ENCODE data around the gene GSTO2.

The GSTO2 gene

DNA sequence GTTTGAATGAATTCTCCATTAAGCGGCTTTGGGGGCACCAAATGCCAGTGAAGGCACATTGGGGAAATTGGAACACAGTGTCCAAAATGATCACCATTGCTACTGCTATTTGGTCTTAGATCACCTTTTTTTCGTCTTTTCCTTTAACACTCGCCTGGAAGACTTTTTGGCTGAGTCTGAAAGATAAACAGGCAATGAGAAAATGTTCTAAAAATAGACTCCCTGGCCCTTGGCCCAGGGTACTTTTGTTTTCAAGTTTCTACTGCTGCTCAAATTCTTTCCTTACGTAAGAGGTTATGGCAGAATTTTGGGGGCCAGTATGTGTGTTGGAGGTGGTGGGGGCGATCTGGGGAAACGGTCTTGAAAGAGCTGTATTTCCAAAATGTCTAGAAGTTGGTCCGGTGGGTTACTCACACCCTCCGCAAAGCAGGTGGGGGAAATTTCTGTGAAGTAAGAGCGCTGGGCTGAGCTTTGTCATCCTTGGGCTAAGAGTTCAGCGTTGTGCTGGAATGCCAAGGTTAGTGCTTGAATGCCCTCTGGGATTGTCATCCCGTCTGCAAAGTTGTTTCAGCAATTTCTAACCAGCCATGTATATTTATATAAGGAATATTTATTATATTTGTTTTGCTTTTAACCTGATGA is 70.6 kb downstream of the GSTO2 start:
- TF ChIP-seq, protein P1, sequence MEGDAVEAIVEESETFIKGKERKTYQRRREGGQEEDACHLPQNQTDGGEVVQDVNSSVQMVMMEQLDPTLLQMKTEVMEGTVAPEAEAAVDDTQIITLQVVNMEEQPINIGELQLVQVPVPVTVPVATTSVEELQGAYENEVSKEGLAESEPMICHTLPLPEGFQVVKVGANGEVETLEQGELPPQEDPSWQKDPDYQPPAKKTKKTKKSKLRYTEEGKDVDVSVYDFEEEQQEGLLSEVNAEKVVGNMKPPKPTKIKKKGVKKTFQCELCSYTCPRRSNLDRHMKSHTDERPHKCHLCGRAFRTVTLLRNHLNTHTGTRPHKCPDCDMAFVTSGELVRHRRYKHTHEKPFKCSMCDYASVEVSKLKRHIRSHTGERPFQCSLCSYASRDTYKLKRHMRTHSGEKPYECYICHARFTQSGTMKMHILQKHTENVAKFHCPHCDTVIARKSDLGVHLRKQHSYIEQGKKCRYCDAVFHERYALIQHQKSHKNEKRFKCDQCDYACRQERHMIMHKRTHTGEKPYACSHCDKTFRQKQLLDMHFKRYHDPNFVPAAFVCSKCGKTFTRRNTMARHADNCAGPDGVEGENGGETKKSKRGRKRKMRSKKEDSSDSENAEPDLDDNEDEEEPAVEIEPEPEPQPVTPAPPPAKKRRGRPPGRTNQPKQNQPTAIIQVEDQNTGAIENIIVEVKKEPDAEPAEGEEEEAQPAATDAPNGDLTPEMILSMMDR (IDR thresholded peaks at IDR 0.05), result no peak

DNA sequence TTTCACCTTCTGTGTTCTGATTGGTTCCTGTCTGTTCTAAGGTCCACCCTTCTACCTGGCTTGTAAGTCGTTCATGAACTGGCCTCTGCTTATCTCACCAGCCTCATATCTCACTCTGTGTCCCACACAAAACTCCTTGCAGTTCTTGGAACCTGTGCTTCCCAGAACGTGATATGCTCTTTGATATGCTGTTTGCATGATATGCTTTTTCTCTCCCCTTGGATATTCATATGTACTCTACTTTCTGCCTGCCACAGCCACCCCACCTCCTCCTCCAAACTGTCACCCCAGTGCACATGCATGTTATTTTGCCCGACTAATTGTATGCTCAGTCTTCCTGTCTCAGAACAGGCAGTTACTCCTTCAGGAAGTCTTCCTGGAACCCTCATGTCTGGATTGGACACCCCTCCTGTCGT is 71.1 kb downstream of the GSTO2 start:
- TF ChIP-seq, protein P1 (IDR thresholded peaks at IDR 0.05), result no peak

DNA sequence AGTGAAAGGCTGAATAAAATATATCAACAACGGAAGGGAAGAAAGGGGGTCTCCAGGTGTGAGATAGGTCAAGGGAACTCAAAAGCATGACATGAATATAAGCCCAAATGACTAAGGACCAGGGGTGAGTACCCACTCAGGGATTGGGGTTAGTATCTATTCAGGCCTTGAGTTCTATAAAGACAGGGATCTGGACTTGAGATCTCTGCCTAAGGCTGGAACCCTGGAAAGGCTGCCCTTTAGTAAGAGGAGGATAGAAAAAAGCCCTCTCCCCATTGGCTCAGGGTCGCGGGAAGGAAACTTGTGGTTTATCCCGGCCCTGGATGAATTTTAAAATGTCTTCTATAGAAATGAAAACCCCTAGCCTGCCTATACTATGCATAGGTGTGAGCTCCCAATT is 71.7 kb downstream of the GSTO2 start:
- TF ChIP-seq, protein P1 (IDR thresholded peaks at IDR 0.05), result no peak

- TF ChIP-seq, protein P1 (IDR thresholded peaks at IDR 0.05), result no peak
These were observed 74.0 kb downstream of the GSTO2 start for GRCh38 chr10:104342941-104343411.

DNA sequence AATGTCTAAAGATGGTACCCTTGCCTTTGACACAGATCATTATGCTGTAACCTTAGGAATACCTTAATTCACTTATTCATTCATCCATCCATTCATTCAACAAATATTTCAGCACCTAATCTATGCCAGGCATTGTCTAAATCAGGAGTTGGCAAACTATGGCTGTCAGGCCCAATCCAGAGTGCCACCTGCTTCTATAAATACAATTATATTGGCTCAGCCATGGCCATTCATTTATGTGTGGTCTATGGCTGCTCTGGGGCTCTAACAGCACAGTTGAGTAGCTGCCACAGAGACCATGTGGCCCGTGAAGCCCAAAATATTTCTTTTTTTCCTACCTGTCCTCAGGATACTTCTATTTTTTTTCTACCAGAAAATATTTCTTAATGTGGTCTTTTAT is 75.2 kb downstream of the GSTO2 start:
- TF ChIP-seq, protein P1 (IDR thresholded peaks at IDR 0.05), result no peak

- TF ChIP-seq, protein P1 (IDR thresholded peaks at IDR 0.05), result no peak
These were observed 76.5 kb downstream of the GSTO2 start for GRCh38 chr10:104345515-104345914.

DNA sequence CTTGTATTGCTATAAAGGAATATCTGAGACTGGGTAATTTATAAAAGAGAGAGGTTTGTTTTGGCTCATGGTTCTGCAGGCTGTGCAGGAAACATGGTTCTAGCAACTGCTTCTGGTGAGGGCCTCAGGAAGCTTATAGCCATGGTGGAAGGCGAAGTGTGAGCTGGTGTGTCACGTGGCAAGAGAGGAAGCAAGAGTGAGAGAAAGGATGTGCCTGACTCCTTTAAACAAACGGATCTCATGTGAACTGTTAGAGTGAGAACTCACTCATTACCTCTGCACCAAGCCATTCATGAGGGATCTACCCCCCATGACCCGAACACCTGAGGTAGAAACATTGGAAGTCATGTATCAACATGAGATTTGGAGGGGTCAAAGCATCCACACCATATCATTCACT is 77.0 kb downstream of the GSTO2 start:
- TF ChIP-seq, protein P1 (IDR thresholded peaks at IDR 0.05), result no peak
